Gastroesophageal sphincter (tissue), 3 donors: ENCODE data around the gene TBC1D8.

Experiments
- CTCF ChIP-seq, 4 experiments: fragments of 200-600 bp in 2 of 4; fragments of 450-650 bp in 2 of 4; sonication (generic) in 1 of 4; IDR thresholded peaks; one replicate each; pipeline ENCODE4 v1.5.1; 2017 to 2019; ENCODE audit warnings: antibody characterized with exemption in 4 of 4, mild to moderate bottlenecking in 2 of 4, moderate library complexity in 2 of 4
- EP300 ChIP-seq: sonication (generic); formaldehyde crosslinking; IDR thresholded peaks from one replicate; pipeline ENCODE4 v1.6.1; 2017; ENCODE audit warnings: antibody characterized with exemption, mild to moderate bottlenecking
- POLR2A ChIP-seq, 2 donors: fragments of 450-650 bp; IDR thresholded peaks; one replicate each; pipeline ENCODE4 v1.6.1; 2017; ENCODE audit warnings: antibody characterized with exemption in 2 of 2, mild to moderate bottlenecking in 2 of 2, moderate library complexity in 1 of 2
- POLR2AphosphoS5 ChIP-seq: sonication (generic); formaldehyde crosslinking; IDR thresholded peaks from one replicate; pipeline ENCODE4 v1.6.1; 2017; ENCODE audit warnings: antibody characterized with exemption

GRCh38 chr2:101018934-101019333, 132.2 kb downstream of the TBC1D8 start:
- TF ChIP-seq POLR2A (IDR thresholded peaks at IDR 0.05) (no peak), CTCF (IDR thresholded peaks at IDR 0.05) (no peak), POLR2AphosphoS5 (no peak), EP300 (no peak)
